WERI-Rb-1 (cell line): ENCODE data around the gene ZNF513.
"Not testable (repeated sequence)": the region's sequence is repeated elsewhere in the genome, so short reads cannot be mapped to it uniquely, and the experiment has no call there.

Source experiments
- DNase-seq: peaks from one replicate; pipeline ENCODE4 v3.0.0-alpha.2; 2020
- H3K27ac ChIP-seq: fragments of 250-450 bp; sonication (Bioruptor Pico); 2 replicates; pipeline ENCODE4 v1.5.1; 2020; ENCODE audit warnings: mild to moderate bottlenecking, moderate library complexity
- H3K27me3 ChIP-seq: fragments of 250-450 bp; sonication (Bioruptor Pico); 2 replicates; pipeline ENCODE4 v1.5.1; 2021; ENCODE audit warnings: mild to moderate bottlenecking, low read depth, moderate library complexity; ENCODE audit not compliant: insufficient read depth, severe bottlenecking
- H3K36me3 ChIP-seq: fragments of 250-450 bp; sonication (Bioruptor Pico); 2 replicates; pipeline ENCODE4 v1.5.1; 2020; ENCODE audit warnings: mild to moderate bottlenecking, moderate library complexity
- H3K4me3 ChIP-seq: 2 replicates; pipeline ENCODE4 v1.5.1; 2011; ENCODE audit warnings: low read depth, mild to moderate bottlenecking, control low read depth, low read length
- H3K9me3 ChIP-seq: fragments of 250-450 bp; sonication (Bioruptor Pico); 2 replicates; pipeline ENCODE4 v1.5.1; 2021; ENCODE audit warnings: mild to moderate bottlenecking, moderate library complexity; ENCODE audit not compliant: severe bottlenecking
- TF ChIP-seq, protein P1 (sequence below): IDR thresholded peaks from 2 replicates; pipeline ENCODE4 v1.5.1; 2011; ENCODE audit warnings: low read depth, mild to moderate bottlenecking, control low read depth, inconsistent platforms, low read length

ZNF513 gene

DNA sequence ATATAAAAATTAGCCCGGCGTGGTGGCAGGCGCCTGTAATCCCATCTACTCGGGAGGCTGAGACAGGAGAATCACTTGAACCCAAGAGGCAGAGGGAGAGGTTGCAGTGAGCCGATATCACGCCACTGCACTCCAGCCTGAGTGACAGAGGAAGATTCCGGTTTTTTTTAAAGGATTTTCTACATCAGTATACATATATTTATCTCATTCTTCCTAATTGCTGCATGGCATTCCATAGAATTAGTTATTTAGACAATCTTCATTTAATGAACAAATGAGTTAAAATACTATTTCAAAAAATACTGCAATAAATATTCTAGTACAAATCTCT lies 26.0 kb downstream of the ZNF513 start:
- no peaks in the 10 kb centered on the region for H3K9me3 ChIP-seq
- H3K27me3 ChIP-seq = no peaks in the 10 kb centered on the region
- H3K4me3 ChIP-seq = no peak overlapping the region
- TF ChIP-seq, protein P1, sequence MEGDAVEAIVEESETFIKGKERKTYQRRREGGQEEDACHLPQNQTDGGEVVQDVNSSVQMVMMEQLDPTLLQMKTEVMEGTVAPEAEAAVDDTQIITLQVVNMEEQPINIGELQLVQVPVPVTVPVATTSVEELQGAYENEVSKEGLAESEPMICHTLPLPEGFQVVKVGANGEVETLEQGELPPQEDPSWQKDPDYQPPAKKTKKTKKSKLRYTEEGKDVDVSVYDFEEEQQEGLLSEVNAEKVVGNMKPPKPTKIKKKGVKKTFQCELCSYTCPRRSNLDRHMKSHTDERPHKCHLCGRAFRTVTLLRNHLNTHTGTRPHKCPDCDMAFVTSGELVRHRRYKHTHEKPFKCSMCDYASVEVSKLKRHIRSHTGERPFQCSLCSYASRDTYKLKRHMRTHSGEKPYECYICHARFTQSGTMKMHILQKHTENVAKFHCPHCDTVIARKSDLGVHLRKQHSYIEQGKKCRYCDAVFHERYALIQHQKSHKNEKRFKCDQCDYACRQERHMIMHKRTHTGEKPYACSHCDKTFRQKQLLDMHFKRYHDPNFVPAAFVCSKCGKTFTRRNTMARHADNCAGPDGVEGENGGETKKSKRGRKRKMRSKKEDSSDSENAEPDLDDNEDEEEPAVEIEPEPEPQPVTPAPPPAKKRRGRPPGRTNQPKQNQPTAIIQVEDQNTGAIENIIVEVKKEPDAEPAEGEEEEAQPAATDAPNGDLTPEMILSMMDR = no peak
- H3K36me3 ChIP-seq = peaks cover 24% of the 10 kb centered on the region
- peak overlapping the region; percentile 94 for H3K27ac ChIP-seq
- DNase-seq = no peak

DNA sequence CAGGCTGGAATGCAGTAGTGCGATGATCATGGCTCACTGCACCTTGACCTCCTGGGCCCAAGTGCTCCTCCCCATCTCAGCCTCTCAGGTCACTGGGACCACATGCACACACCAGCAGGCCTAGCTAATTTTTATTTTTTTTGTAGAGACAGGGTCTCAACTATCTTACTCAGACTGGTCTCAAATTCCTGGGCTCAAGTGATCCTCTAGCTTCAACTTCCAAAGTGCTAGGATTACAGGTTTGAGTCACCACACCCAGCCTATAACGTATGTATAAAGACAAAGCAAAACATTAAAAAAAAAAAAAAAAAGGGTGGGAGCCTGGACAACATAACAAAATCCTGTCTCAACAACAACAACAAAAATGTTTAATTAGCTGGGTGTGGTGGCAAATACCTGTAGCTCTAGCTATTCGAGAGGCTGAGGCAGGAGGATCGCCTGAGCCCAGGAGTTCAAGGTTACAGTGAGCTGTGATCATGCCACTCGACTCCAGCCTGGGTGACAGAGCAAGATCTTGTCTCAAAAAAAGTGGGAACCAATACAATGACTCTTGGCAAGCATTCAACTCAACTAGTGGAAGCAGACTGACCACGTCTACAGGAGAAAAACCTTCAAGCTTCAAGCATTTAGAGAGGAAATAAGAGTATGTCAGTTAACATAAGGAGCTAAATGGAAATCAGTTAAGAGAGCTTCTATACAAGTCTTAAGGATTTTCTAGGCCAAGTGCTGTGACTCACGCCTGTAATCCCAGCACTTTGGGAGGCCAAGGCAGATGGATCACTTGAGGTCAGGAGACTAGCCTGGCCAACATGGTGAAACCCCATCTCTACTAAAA lies 26.6 kb downstream of the ZNF513 start:
- no peak overlapping the region for H3K4me3 ChIP-seq
- peak overlapping the region; percentile 94 for H3K27ac ChIP-seq
- no peaks in the 10 kb centered on the region for H3K9me3 ChIP-seq
- no peaks in the 10 kb centered on the region for H3K27me3 ChIP-seq
- peak; percentile 81 for DNase-seq
- TF ChIP-seq, protein P1 = no peak
- peaks cover 27% of the 10 kb centered on the region for H3K36me3 ChIP-seq

DNA sequence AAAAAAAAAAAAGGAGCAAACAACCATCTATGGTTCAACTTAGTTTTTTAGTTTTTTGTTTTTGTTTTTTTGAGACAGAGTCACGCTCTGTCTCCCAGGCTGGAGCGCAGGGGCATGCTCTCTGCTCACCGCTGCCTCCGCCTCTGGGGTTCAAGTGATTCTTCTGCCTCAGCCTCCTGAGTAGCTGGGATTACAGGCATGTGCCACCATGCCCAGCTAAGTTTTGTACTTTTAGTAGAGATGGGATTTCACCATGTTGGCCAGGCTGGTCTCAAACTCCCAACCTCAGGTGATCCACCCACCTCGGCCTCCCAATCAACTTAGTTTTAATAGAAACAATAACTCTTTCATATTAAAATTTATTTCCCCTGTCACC lies 27.2 kb downstream of the ZNF513 start:
- H3K27ac ChIP-seq = peak overlapping the region; percentile 94

DNA sequence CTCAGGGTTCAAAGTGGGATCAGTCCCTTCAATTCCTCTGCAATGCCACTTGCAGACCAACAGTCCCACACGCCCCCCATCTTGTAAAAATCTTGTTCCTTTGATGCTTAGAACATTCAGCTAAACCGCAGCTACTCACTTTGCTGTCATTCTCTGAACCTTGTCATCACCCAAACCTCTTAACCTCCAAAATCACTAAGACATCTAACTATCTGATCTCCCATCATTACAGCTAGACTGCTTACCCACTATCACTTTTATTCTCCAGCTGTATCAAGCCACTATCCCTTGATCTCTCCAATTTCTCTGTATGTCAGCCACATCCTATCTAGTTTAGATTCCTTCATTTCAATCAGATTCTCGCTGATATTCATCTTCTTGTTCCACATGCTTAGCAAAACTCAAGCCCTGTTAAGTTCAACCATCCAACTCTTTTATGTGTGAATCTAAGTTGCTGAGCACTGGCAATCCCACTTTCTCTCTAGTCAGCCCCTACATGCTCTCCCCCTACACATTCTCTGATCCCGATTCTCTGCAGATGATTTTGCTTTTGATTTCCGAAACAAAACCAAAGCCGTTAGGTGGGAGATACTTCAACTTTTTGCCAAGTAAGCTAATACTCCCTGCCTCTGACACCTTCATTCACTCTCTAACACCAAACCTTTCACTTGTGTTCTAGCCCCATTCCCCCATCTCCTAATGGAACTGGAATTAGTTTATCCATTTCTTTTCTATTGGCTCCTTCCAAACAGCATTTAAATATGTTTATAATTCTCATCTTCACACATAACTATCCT lies 28.5 kb downstream of the ZNF513 start:
- Histone ChIP-seq H3K27ac (no peak overlapping the region), H3K27me3 (no peaks in the 10 kb centered on the region), H3K4me3 (no peak overlapping the region), H3K9me3 (no peaks in the 10 kb centered on the region), H3K36me3 (peaks cover 20% of the 10 kb centered on the region)
- DNase-seq = no peak
- TF ChIP-seq, protein P1 = no peak

More for the DNA sequence above, 27.2 kb downstream of the ZNF513 start:
- not testable (repeated sequence) for H3K4me3 ChIP-seq, DNase-seq, H3K27me3 ChIP-seq, H3K9me3 ChIP-seq
- H3K36me3 ChIP-seq = peaks cover 24% of the 10 kb centered on the region

DNA sequence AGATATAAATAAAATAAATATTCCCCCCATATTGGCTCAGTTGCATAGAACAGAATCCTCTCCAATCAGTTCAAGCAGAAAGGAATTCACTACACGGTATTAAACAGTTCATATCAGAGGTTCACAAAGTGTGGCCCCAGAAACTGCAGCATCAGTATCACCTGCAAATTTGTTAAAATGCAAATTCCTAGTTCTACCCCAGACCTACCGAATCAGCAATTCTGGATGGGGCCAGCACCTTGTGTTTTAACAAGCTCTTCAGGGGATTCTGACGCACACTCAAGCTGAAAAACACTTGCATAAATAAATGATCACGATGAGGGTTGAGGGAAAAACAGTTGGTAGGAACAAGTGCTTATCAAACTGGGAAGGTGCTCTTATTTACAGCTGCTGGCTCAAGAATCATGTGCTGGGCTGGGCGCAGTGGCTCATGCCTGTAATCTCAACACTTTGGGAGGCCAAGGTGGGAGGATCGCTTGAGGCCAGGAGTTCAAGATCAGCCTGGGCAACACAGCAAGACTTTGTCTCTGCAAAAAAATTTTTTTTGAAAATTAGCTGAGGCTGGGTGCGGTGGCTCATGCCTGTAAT lies 30.3 kb downstream of the ZNF513 start:
- Histone ChIP-seq H3K27ac (no peak overlapping the region), H3K9me3 (no peaks in the 10 kb centered on the region), H3K4me3 (no peak overlapping the region), H3K36me3 (peaks cover 17% of the 10 kb centered on the region), H3K27me3 (no peaks in the 10 kb centered on the region)
- no peak for DNase-seq
- TF ChIP-seq, protein P1 = no peak

DNA sequence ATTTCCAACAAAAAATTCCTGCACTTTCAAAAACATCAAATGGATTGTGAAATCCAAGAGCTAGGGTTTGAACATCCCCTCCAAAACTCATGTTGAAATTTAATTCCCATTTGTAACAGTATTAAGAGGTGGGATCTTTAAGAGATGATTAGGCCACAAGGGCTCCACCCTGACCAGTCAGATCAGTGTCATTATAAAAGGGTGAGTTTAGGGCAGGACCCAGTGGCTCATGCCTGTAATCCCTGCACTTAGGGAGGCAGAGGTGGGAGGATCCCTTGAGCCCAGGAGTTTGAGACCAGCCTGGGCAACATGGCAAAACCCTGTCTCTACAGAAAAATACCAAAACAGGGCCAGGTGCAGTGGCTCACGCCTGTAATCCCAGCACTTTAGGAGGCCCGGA lies 32.9 kb downstream of the ZNF513 start:
- TF ChIP-seq, protein P1 = no peak
- no peaks in the 10 kb centered on the region for H3K27me3 ChIP-seq
- DNase-seq = peak; percentile 58
- H3K4me3 ChIP-seq = no peak overlapping the region
- H3K9me3 ChIP-seq = no peaks in the 10 kb centered on the region
- peak overlapping the region; percentile 7; the same call in 1 of the 2 replicates for H3K27ac ChIP-seq
- peaks cover 27% of the 10 kb centered on the region for H3K36me3 ChIP-seq
